Measurements from ENCODE around the gene LRRTM4.

Gene LRRTM4

DNA sequence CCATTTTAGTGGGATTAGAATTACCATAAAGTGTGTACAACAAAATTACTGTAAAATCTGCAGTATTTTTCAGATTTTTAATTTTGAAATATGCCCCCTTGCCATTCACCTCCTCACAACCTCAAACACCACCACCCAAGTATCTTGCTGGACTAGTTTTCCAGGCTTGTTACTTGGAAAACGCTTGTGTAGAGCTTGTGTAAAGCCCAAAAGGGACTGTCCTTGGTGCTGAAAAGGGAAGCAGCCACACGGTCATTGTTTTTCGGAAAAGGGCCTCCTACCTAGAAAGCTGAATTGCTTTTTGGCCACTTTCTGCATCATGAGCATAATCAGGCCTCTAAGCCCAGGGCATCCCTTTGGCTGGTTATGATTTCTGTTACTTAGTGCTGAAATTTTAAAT is 563.4 kb downstream of the LRRTM4 start (continued):
- TF ChIP-seq, protein P1, sequence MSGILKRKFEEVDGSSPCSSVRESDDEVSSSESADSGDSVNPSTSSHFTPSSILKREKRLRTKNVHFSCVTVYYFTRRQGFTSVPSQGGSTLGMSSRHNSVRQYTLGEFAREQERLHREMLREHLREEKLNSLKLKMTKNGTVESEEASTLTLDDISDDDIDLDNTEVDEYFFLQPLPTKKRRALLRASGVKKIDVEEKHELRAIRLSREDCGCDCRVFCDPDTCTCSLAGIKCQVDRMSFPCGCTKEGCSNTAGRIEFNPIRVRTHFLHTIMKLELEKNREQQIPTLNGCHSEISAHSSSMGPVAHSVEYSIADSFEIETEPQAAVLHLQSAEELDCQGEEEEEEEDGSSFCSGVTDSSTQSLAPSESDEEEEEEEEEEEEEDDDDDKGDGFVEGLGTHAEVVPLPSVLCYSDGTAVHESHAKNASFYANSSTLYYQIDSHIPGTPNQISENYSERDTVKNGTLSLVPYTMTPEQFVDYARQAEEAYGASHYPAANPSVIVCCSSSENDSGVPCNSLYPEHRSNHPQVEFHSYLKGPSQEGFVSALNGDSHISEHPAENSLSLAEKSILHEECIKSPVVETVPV (CRISPR knock-in tag; IDR thresholded peaks at IDR 0.05) = no peak
- TF ChIP-seq TOX (CRISPR knock-in tag; IDR thresholded peaks at IDR 0.05; ENCODE audit: borderline replicate concordance) (no peak), OSR1 (CRISPR knock-in tag; IDR thresholded peaks at IDR 0.05) (no peak), ESRRG (CRISPR knock-in tag; IDR thresholded peaks at IDR 0.05) (no peak)
- TF ChIP-seq, protein P2, sequence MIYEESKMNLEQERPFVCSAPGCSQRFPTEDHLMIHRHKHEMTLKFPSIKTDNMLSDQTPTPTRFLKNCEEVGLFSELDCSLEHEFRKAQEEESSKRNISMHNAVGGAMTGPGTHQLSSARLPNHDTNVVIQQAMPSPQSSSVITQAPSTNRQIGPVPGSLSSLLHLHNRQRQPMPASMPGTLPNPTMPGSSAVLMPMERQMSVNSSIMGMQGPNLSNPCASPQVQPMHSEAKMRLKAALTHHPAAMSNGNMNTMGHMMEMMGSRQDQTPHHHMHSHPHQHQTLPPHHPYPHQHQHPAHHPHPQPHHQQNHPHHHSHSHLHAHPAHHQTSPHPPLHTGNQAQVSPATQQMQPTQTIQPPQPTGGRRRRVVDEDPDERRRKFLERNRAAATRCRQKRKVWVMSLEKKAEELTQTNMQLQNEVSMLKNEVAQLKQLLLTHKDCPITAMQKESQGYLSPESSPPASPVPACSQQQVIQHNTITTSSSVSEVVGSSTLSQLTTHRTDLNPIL (CRISPR knock-in tag; IDR thresholded peaks at IDR 0.05; ENCODE audit: low read depth) = no peak

DNA sequence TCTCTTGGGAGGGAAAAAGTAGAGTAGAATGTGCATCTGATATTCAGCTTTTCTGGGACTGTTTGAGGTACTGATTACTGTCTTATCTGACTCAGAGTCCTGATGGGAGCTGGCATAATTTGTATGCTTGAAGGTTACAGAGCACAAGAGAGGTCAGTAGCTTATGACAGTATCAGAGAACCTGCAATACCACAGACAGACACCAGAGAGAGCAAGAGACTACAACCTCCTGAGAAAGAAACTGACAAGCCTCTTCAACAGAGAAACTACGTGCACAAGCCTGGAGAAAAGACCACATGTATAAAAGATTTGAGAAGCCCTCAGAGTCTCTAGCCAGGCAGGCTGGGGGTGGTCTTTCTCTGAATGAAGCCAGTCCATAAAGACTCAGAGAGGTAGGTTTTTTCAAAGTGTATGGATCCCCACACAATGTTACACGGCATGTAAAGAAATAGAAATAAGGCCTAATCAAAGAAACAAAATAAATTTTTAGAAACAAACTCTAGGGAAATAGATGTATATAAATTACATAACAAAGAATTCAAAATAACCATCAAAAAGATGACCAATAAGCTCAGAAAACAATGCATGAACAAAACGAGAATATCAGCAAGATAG is 568.3 kb downstream of the LRRTM4 start:
- TF ChIP-seq, protein P1 (CRISPR knock-in tag; IDR thresholded peaks at IDR 0.05) = no peak
- TF ChIP-seq ZC3H10 (CRISPR knock-in tag; IDR thresholded peaks at IDR 0.05) (no peak), ISL1 (CRISPR knock-in tag; IDR thresholded peaks at IDR 0.05) (no peak), ZFP3 (CRISPR knock-in tag; IDR thresholded peaks at IDR 0.05) (no peak), BACH2 (CRISPR knock-in tag; IDR thresholded peaks at IDR 0.05; ENCODE audit: borderline replicate concordance) (no peak), ZNF565 (CRISPR knock-in tag; conservative IDR thresholded peaks at IDR 0.05; ENCODE audit: low read depth) (no peak), GLIS3 (CRISPR knock-in tag; IDR thresholded peaks at IDR 0.05) (no peak)
- TF ChIP-seq, protein P2 (CRISPR knock-in tag; IDR thresholded peaks at IDR 0.05; ENCODE audit: low read depth) = no peak
- TF ChIP-seq, protein P3, sequence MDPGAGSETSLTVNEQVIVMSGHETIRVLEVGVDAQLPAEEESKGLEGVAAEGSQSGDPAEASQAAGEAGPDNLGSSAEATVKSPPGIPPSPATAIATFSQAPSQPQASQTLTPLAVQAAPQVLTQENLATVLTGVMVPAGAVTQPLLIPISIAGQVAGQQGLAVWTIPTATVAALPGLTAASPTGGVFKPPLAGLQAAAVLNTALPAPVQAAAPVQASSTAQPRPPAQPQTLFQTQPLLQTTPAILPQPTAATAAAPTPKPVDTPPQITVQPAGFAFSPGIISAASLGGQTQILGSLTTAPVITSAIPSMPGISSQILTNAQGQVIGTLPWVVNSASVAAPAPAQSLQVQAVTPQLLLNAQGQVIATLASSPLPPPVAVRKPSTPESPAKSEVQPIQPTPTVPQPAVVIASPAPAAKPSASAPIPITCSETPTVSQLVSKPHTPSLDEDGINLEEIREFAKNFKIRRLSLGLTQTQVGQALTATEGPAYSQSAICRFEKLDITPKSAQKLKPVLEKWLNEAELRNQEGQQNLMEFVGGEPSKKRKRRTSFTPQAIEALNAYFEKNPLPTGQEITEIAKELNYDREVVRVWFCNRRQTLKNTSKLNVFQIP (CRISPR knock-in tag; IDR thresholded peaks at IDR 0.05; ENCODE audit: borderline replicate concordance, low read depth) = no peak
- TF ChIP-seq, protein P4, sequence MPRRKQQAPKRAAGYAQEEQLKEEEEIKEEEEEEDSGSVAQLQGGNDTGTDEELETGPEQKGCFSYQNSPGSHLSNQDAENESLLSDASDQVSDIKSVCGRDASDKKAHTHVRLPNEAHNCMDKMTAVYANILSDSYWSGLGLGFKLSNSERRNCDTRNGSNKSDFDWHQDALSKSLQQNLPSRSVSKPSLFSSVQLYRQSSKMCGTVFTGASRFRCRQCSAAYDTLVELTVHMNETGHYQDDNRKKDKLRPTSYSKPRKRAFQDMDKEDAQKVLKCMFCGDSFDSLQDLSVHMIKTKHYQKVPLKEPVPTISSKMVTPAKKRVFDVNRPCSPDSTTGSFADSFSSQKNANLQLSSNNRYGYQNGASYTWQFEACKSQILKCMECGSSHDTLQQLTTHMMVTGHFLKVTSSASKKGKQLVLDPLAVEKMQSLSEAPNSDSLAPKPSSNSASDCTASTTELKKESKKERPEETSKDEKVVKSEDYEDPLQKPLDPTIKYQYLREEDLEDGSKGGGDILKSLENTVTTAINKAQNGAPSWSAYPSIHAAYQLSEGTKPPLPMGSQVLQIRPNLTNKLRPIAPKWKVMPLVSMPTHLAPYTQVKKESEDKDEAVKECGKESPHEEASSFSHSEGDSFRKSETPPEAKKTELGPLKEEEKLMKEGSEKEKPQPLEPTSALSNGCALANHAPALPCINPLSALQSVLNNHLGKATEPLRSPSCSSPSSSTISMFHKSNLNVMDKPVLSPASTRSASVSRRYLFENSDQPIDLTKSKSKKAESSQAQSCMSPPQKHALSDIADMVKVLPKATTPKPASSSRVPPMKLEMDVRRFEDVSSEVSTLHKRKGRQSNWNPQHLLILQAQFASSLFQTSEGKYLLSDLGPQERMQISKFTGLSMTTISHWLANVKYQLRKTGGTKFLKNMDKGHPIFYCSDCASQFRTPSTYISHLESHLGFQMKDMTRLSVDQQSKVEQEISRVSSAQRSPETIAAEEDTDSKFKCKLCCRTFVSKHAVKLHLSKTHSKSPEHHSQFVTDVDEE (CRISPR knock-in tag; IDR thresholded peaks at IDR 0.05) = no peak
- ATAC-seq = peak; percentile 64; the same call in 1 of the 3 replicates

DNA sequence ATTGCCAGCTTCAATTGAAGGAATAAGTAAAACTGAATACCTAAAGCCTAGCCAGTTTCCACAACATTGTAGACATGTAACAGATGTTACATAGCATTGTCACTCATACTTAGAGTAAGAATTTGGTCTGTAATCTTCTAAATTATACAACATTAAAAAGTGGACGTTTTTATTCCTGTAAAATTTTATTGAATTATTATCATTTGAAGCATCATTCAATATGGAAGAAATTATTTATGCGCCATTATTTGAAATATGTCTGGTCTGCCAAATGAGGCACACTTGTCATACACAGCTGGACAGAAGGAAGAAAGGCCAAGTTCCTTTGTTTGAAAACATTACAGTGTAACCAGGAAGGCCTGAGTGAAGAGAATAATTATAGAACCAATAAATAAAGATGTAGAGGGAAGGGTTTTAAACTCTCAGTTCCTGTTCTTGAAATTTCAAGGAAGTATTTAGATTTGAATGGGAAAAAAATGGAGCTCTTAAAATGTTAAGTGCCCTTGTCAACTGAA is 575.5 kb downstream of the LRRTM4 start:
- ATAC-seq = no peak
- TF ChIP-seq TCF4 (CRISPR knock-in tag; IDR thresholded peaks at IDR 0.05; ENCODE audit: borderline replicate concordance) (no peak), ESRRG (CRISPR knock-in tag; IDR thresholded peaks at IDR 0.05) (no peak), ZFP30 (CRISPR knock-in tag; IDR thresholded peaks at IDR 0.05) (no peak), ARNTL (CRISPR knock-in tag; IDR thresholded peaks at IDR 0.05; ENCODE audit: borderline replicate concordance, low read depth) (no peak), RARB (CRISPR knock-in tag; IDR thresholded peaks at IDR 0.05) (no peak)
- TF ChIP-seq, protein P4 (CRISPR knock-in tag; IDR thresholded peaks at IDR 0.05) = no peak
- TF ChIP-seq, protein P2 (CRISPR knock-in tag; IDR thresholded peaks at IDR 0.05; ENCODE audit: low read depth) = no peak
